GM10248 (cell line): Measurements from ENCODE around the gene TRMU.

Experiments used
- CTCF ChIA-PET: fragments of 300-600 bp; sonication (Branson Sonifier 250); formaldehyde crosslinking; extraction: SDS; loops from one replicate; lab custom pipeline; 2021; ENCODE audit warnings: antibody characterized with exemption; lab: Yijun Ruan, JAX
- POLR2A ChIA-PET: fragments of 350-650 bp; sonication (Branson Sonifier 250); formaldehyde crosslinking; extraction: SDS; loops from one replicate; lab custom pipeline; 2020; ENCODE audit warnings: antibody characterized with exemption; lab: Yijun Ruan, JAX
- DNase-seq: peaks from one replicate; pipeline ENCODE4 v3.0.0; 2012; ENCODE audit errors: extremely low spot score
- TF ChIP-seq, protein P1 (sequence below): IDR thresholded peaks from 2 replicates; pipeline ENCODE4 v1.5.1; 2012; ENCODE audit warnings: mild to moderate bottlenecking, low read depth; ENCODE audit errors: extremely low read depth, missing control alignments, control extremely low read depth

The TRMU gene

DNA sequence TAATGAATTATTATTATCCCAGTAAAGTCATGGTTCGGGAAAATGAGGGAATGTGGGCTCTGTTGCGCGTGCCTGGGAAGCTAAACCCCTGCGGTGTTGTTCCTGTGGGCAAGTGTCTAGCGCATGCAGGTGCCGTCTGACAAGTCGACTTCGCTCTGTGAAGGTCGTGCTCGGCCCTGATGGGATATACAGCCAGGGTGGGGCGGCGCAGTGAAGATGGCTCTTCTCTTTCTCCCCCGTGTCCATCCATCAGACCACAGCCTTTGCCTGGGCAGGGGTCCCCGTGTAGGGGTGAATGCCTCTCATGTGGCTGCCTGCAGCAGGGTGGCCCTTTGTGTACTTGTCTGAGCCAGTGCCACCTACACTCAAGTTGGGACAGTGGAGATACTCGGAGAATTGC is 12.8 kb upstream of the TRMU start:
- DNase-seq, result no peak
- CTCF ChIA-PET, result interaction anchor here (1.9 kb wide), 1 partner anchor 201 kb away, joined by 4 read pairs; no protein-coding TSS in a partner anchor
- POLR2A ChIA-PET, result no interaction called here

DNA sequence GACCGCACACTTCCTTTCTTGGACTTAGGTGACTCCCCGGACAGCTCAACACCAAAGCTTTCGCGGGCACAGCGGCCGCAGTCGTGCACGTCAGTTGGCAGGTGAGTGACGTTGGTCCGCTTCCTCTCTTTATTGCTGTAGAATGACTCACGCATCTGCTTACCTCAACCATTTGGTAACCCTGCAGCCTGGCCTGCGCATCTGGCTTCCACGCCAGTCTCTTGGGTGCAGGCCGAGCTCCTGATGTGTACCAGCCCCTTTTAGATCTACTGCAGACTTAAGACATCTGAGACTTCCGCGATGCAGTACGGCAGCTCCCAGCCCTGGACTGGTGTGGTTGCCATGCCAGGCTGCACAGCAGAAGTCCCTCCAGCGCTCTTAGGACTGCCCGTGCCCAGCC is 12.4 kb upstream of the TRMU start:
- no peak for DNase-seq
- ChIA-PET POLR2A (no interaction called here), CTCF (interaction anchor here (1.7 to 1.9 kb wide), 2 partner anchors 44 to 201 kb away, joined by 3 to 4 read pairs; no protein-coding TSS in a partner anchor)
- TF ChIP-seq, protein P1, sequence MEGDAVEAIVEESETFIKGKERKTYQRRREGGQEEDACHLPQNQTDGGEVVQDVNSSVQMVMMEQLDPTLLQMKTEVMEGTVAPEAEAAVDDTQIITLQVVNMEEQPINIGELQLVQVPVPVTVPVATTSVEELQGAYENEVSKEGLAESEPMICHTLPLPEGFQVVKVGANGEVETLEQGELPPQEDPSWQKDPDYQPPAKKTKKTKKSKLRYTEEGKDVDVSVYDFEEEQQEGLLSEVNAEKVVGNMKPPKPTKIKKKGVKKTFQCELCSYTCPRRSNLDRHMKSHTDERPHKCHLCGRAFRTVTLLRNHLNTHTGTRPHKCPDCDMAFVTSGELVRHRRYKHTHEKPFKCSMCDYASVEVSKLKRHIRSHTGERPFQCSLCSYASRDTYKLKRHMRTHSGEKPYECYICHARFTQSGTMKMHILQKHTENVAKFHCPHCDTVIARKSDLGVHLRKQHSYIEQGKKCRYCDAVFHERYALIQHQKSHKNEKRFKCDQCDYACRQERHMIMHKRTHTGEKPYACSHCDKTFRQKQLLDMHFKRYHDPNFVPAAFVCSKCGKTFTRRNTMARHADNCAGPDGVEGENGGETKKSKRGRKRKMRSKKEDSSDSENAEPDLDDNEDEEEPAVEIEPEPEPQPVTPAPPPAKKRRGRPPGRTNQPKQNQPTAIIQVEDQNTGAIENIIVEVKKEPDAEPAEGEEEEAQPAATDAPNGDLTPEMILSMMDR, result no peak

More for the DNA sequence above, 12.8 kb upstream of the TRMU start:
- TF ChIP-seq, protein P1, result no peak

DNA sequence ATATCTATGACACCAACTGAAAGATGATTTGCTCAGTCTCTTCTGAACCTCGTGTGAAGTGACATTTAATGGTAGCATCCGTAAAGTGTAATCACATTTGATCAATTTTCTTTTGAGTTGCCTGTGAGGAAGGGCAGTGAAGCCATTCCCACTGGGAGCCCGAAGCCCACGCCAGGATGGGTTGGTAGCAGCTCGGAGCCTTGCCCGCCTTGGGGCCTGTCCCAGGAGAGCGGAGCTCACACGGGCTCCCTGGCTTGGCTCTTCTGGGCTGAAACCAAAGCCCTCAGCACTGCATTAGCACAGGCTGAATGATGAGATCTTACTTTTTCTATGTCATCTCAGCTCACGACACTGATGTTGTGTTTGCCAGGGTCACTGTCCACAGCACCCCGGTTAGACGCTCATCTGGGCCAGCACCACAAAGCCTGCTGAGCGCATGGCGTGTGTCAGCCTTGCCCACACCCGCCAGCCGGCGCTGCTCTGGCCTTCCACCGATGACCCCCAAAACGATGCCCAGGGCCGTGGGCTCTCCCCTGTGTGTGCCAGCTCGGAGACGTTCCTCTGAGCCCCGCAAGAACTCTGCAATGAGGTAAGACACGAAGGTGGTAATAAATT is 9.3 kb upstream of the TRMU start:
- ChIA-PET CTCF (interaction anchor here (2.3 kb wide), 1 partner anchor 10 kb away, joined by 5 read pairs; no protein-coding TSS in a partner anchor), POLR2A (no interaction called here)
- TF ChIP-seq, protein P1, result no peak
- no peak for DNase-seq

DNA sequence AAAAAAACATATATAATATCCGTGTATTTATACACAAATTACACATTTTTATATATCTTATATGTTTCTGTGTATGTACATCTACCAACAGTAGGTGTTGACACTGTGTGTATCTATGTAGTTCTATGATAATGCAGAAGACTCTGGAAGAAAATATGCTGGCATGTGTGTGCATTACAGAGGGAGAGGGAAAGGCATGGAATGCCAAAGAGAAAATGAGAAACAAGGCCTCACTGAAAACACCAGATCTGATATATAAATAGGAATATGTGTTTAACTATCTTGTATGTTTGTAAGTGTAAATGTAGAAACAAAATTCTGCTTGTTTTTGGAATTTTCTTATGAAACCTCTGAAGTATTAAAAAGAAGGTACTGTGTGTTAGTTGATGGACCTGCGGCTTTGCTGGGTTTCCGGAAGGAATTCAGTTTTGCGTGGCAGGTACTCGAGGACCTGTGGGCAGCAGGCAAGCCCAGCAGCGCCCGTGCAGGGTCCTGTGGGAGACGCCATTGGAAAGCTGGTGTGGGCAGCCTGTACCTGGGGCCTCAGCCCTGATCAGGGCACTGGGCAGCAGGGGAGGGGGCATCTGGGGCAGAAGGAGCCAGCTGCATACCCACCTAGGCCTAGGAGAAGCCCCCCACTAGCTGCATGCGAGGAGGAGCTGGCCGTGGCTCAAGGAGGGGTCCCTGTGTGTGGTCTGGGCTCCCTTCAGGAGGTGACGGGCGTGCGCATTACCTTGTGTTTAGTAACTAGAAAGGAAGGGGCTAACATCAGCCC is 7.6 kb upstream of the TRMU start:
- ChIA-PET CTCF (interaction anchor here (0.9 to 2.9 kb wide), 2 partner anchors 11 to 15 kb away, joined by 3 to 10 read pairs; no protein-coding TSS in a partner anchor), POLR2A (no interaction called here)
- DNase-seq, result no peak
- TF ChIP-seq, protein P1, result no peak

DNA sequence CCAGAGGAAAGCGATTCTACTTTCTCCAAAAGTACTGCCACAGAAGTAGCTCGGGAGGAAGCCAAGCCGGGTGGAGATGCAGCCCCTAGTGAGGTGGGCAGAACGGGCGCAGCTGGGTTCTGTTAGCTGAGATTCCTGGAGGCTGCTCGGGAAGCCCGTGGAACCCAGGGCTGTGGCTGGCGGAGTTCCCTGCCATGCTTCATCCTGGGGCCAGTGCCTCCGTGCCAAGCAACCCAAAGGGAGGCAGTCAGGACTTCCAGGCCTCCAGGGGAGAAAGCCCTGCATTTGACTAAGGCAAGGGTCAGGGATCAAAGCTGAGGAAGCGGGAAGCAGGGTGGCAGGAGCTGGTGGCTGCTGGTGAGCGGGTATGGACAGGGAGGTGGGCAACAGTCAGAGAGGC is 6.7 kb upstream of the TRMU start:
- DNase-seq, result no peak
- POLR2A ChIA-PET, result no interaction called here
- CTCF ChIA-PET, result interaction anchor here (0.9 to 2.9 kb wide), 3 partner anchors 12 to 16 kb away, joined by 3 to 10 read pairs (median 3); no protein-coding TSS in a partner anchor

DNA sequence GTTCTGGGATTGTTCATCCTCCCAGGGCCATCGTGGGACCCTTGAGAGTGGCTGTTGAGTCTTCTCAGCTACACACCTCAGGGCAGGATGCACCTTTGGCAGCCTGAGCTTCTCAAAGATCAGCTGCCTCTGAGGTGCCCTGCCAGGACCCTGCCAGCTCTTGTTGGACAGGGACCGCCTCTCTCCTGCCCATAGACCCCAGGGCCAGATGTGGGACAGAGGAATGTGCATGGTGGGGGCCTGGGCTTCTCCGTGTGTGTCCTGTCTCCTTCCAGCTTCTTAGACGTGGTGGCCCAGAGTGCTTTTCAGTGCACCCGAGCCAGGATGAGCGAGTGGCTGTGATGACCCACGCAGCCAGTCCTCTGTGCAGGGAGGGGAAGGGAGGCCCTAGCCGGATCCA is 5.9 kb upstream of the TRMU start:
- DNase-seq, result no peak
- ChIA-PET CTCF (interaction anchor here (0.8 to 2.9 kb wide), 4 partner anchors 8 to 335 kb away, joined by 3 to 10 read pairs (median 4); no protein-coding TSS in a partner anchor), POLR2A (no interaction called here)
- TF ChIP-seq, protein P1, result no peak

More for the DNA sequence above, 6.7 kb upstream of the TRMU start:
- TF ChIP-seq, protein P1, result no peak
